Measurements from ENCODE around the gene ASPG. TPM values are rescaled to one million over a fixed set of nuclear protein-coding genes. Genes with fewer than 3 reads are reported as not detected.

ASPG gene
- total RNA-seq, 6 donors from 2014 or later: 5.2 to 14.7 (median 12.5) TPM; not detected in 1

- no peak overlapping the region for H3K4me3 ChIP-seq
- TF ChIP-seq POLR2A (IDR thresholded peaks at IDR 0.05): no peak
- TF ChIP-seq EP300 (IDR thresholded peaks at IDR 0.05): no peak
- TF ChIP-seq CTCF (IDR thresholded peaks at IDR 0.05): no peak
- TF ChIP-seq POLR2AphosphoS5 (IDR thresholded peaks at IDR 0.05): no peak
- ATAC-seq (ENCODE audit: low FRiP score in 2 of 2) (peak in 1 of 2 donors; percentile 0), DNase-seq (peak; percentile 61 to 77)
- 72 to 100% methylated on average over 1 to 32 of the region's 32 CpGs for WGBS, 2 donors
- H3K4me1 ChIP-seq: peaks cover 4 to 39% (median 13%) of the 10 kb centered on the region in 4 donors
- H3K9me3 ChIP-seq: no peaks in the 10 kb centered on the region
- no peaks in the 10 kb centered on the region for H3K27me3 ChIP-seq
- no peak overlapping the region for H3K27ac ChIP-seq
- H3K36me3 ChIP-seq: no peaks in the 10 kb centered on the region
Measured at GRCh38 chr14:104107611-104108569, 22.4 kb downstream of the ASPG start.

GRCh38 chr14:104108570-104109541, 23.4 kb downstream of the ASPG start:
- DNase-seq: peak in 1 of 2 donors; percentile 71
- no peaks in the 10 kb centered on the region for H3K27me3 ChIP-seq
- H3K36me3 ChIP-seq: no peaks in the 10 kb centered on the region
- ATAC-seq (ENCODE audit: low FRiP score in 2 of 2): no peak
- TF ChIP-seq EP300 (IDR thresholded peaks at IDR 0.05) (no peak), CTCF (IDR thresholded peaks at IDR 0.05) (no peak), POLR2A (IDR thresholded peaks at IDR 0.05) (no peak), POLR2AphosphoS5 (IDR thresholded peaks at IDR 0.05) (no peak)
- H3K9me3 ChIP-seq: no peaks in the 10 kb centered on the region
- no peak overlapping the region for H3K27ac ChIP-seq
- WGBS, 2 donors: 53 to 55% methylated on average over 10 to 26 of the region's 26 CpGs
- peaks cover under 1 to 29% (median 5%) of the 10 kb centered on the region in 4 donors for H3K4me1 ChIP-seq
- H3K4me3 ChIP-seq: no peak overlapping the region

DNA sequence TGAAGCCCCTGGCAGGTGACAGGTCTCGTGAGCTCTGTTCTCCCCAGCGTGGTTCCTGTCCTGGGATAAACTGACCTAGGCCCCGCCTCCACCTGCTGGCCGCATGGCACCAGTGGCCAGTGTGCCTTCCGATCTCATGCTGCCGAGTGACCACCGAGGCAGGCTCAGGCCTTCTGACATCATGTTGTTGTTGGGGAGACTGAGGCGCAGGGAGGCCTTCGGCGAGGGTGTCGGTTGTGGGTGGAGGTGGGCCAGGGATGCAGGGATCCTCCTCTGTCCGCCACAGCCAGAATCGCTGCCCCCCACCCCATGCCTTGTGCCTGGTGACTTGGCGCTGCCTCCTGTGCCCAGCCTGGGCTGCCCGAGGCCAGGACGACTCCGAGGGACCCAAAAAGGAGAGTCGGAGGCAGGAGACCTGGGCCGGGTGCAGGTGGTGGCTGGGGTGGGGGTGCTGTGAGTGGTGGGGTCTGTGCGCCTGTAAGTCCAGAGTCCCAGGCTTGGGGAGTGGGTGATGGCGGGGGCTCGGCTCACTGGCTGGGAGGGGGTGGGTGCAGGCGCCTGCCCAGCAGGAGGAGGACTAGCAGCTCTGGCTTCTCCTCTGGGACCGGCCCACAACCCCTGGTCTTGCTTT, 24.3 kb downstream of the ASPG start:
- Histone ChIP-seq H3K9me3 (no peaks in the 10 kb centered on the region), H3K27ac (no peak overlapping the region), H3K27me3 (no peaks in the 10 kb centered on the region), H3K4me1 (peaks cover 0 to 20% (median 2%) of the 10 kb centered on the region in 4 donors), H3K36me3 (no peaks in the 10 kb centered on the region), H3K4me3 (no peak overlapping the region)
- WGBS, 2 donors: 87 to 90% methylated on average over 9 to 21 of the region's 24 CpGs
- peak in 1 of 2 donors; percentile 77 for DNase-seq
- no peak for ATAC-seq (ENCODE audit: low FRiP score in 2 of 2)
- TF ChIP-seq POLR2AphosphoS5 (IDR thresholded peaks at IDR 0.05) (no peak), EP300 (IDR thresholded peaks at IDR 0.05) (no peak), POLR2A (IDR thresholded peaks at IDR 0.05) (no peak), CTCF (IDR thresholded peaks at IDR 0.05) (no peak)

DNA sequence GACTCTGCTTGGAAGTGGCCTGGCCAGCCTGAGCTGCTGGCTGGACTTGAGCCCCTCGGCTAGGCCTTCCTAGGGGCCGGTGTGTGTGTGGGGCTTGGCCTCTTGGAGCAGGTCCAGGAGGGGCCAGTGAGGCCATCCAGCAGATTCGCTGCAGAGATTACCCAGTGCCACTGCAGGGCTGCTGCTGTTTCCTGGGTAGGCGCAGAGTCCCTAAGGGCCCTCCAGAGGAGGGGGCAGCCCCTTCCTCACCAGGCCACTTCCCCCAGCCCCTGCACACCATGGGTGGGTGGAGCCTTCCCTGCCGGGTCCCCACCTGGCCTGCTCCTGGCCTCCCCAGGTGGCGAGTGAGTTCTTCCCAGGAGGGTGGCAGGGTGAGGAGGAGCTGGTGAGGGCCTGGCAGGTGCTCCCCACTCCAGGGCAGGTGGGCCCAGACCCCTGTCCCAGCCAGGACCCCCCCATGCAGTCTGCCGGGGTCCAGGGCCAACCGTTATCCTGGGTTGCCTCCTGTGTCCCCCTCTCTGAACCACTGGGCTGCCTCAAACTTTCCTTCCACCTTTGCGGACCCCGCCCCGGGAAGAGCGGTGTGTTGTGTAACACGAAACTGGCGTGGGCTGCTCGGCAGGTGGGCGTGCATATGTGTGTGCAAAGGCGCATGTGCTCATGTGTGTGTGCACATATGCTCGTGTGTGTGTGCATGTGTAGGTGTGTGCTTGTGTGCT, 25.1 kb downstream of the ASPG start:
- ATAC-seq (ENCODE audit: low FRiP score in 2 of 2): no peak

More for the DNA sequence above, 25.1 kb downstream of the ASPG start:
- Histone ChIP-seq H3K27me3 (no peaks in the 10 kb centered on the region), H3K9me3 (no peaks in the 10 kb centered on the region), H3K4me3 (no peak overlapping the region), H3K4me1 (peaks cover 0 to 18% (median 2%) of the 10 kb centered on the region in 4 donors), H3K27ac (no peak overlapping the region), H3K36me3 (no peaks in the 10 kb centered on the region)
- 42 to 51% methylated on average over 13 to 18 of the region's 18 CpGs for WGBS, 2 donors
- peak in 1 of 2 donors; percentile 69 for DNase-seq
- TF ChIP-seq POLR2AphosphoS5 (IDR thresholded peaks at IDR 0.05) (no peak), POLR2A (IDR thresholded peaks at IDR 0.05) (no peak), EP300 (IDR thresholded peaks at IDR 0.05) (no peak), CTCF (IDR thresholded peaks at IDR 0.05) (no peak)

Data from upper lobe of left lung (tissue), 6 donors.